Gastrocnemius medialis (tissue), 4 donors: Measurements from ENCODE around the gene NEBL. TPM values are rescaled to one million over a fixed set of nuclear protein-coding genes. Genes with fewer than 3 reads are reported as not detected.

Experiments
- ATAC-seq, 2 donors: fragments of 150-250 bp; one replicate each; pipeline ENCODE4 v1.9.1; 2016
- DNase-seq, 2 donors: peaks; one replicate each; pipeline ENCODE4 v3.0.0-alpha.2; 2019
- H3K27ac ChIP-seq, 4 donors: fragments of 200-600 bp; sonication (generic); 1 replicate in 1 of 4; 2 replicates in 3 of 4; pipeline ENCODE4 v1.5.1; 2016 to 2018; ENCODE audit warnings: mild to moderate bottlenecking in 2 of 4, moderate library complexity in 1 of 4
- H3K27me3 ChIP-seq, 3 donors: fragments of 200-600 bp; sonication (generic) in 2 of 3; 1 replicate in 1 of 3; 2 replicates in 2 of 3; pipeline versions ENCODE4 v1.5.1 to v1.6.0; 2016 to 2019; ENCODE audit warnings: mild to moderate bottlenecking in 1 of 3, moderate library complexity in 1 of 3
- H3K36me3 ChIP-seq, 2 donors: fragments of 200-600 bp; sonication (generic) in 1 of 2; one replicate each; pipeline ENCODE4 v1.5.1; 2017 to 2018
- H3K4me1 ChIP-seq, 2 donors: fragments of 200-600 bp; sonication (generic) in 1 of 2; one replicate each; pipeline ENCODE4 v1.5.1; 2016 to 2017; ENCODE audit warnings: mild to moderate bottlenecking in 2 of 2
- H3K4me3 ChIP-seq, 4 donors: fragments of 200-600 bp; sonication (generic) in 3 of 4; 1 replicate in 1 of 4; 2 replicates in 3 of 4; pipeline ENCODE4 v1.5.1; 2016 to 2019; ENCODE audit warnings: mild to moderate bottlenecking in 2 of 4
- H3K9me3 ChIP-seq, 3 donors: fragments of 200-600 bp; sonication (generic) in 2 of 3; 1 replicate in 1 of 3; 2 replicates in 2 of 3; pipeline ENCODE4 v1.5.1; 2016 to 2019
- CTCF ChIP-seq, 5 experiments: fragments of 450-650 bp in 3 of 5; fragments of 200-600 bp in 2 of 5; sonication (generic) in 2 of 5; IDR thresholded peaks in 4 of 5; conservative IDR thresholded peaks in 1 of 5; 1 replicate in 4 of 5; 2 replicates in 1 of 5; pipeline ENCODE4 v1.5.1; 2016 to 2019; ENCODE audit warnings: antibody characterized with exemption in 5 of 5, mild to moderate bottlenecking in 3 of 5, moderate library complexity in 3 of 5
- POLR2A ChIP-seq, 2 donors: fragments of 450-650 bp; IDR thresholded peaks; one replicate each; pipeline ENCODE4 v1.6.1; 2017; ENCODE audit warnings: antibody characterized with exemption in 2 of 2, mild to moderate bottlenecking in 2 of 2, moderate library complexity in 2 of 2
- in situ Hi-C, 4 donors: fragments of 200-750 bp; cut with MboI; loops; one replicate each; pipeline versions ENCODE4 v1.15.0 to v1.8.0; 2017; ENCODE audit warnings: low sequenced_read_pairs in 4 of 4
- intact Hi-C: fragments of 100-400 bp; cut with DNase I; formaldehyde crosslinking; loops from one replicate; pipeline ENCODE4 v1.15.1; 2023; ENCODE audit warnings: low total_unique reads
- total RNA-seq, 4 donors: library from RNA; depleted of rRNA; stranded (reverse); fragments of >200 nt; gene quantifications; one replicate each; pipeline versions ENCODE4 v1.1.0 to v1.2.3, GENCODE V29; 2016

The NEBL gene
- total RNA-seq, 4 donors from 2014 or later: 1.6 to 2.7 (median 2.5) TPM

DNA sequence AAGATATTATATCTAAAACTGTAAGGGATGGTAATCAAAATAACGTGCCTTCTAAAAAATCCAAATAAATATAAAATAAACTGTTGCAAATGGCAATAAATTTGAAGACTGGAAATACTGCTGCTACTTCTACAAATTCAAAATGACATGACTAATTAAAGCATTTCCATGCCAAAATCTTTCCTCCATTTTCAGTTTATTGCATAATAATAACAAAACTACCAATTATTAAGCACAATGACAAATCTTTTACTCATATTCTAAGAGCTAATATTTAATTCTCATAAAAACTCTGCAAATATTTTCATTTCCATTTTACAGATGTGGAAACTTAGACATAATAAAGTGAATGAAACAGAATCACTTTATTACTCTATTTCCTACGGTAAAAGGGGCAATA, 38.8 kb upstream of the NEBL start:
- Histone ChIP-seq H3K27me3 (no peaks in the 10 kb centered on the region), H3K4me3 (no peak overlapping the region), H3K4me1 (no peaks in the 10 kb centered on the region), H3K27ac (no peak overlapping the region), H3K36me3 (no peaks in the 10 kb centered on the region), H3K9me3 (no peaks in the 10 kb centered on the region)
- no peak for DNase-seq
- TF ChIP-seq CTCF (IDR thresholded peaks at IDR 0.05 in 4 of 5, conservative IDR thresholded peaks at IDR 0.05 in 1 of 5) (no peak), POLR2A (IDR thresholded peaks at IDR 0.05) (no peak)
- intact Hi-C loops: no loop called here
- ATAC-seq: no peak
- in situ Hi-C loops: no loop called here

DNA sequence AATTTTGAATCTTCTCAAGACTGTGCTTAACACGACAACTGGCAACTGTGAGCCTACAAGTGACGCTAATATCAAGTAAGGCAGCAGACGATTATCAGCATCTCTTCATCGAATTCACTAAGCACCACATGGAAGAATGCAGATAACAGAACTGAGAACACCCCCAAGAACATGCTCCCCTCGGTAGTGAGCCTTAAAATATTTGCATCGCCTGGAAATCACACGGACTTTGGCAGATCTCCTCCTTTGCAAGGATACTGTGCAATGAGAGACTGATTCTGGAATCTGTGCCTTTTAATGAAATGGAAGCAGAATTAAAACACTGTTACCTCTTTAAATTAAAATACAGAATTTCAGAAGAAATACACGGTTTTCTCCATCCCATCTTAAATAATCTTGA, 38.2 kb upstream of the NEBL start:
- in situ Hi-C loops (no loop called here), intact Hi-C loops (no loop called here)
- TF ChIP-seq POLR2A (IDR thresholded peaks at IDR 0.05) (no peak), CTCF (IDR thresholded peaks at IDR 0.05 in 4 of 5, conservative IDR thresholded peaks at IDR 0.05 in 1 of 5) (no peak)
- no peak overlapping the region for H3K27ac ChIP-seq
- no peaks in the 10 kb centered on the region for H3K36me3 ChIP-seq
- H3K9me3 ChIP-seq: no peaks in the 10 kb centered on the region
- no peak for ATAC-seq
- DNase-seq: no peak
- H3K27me3 ChIP-seq: no peaks in the 10 kb centered on the region
- H3K4me3 ChIP-seq: no peak overlapping the region
- H3K4me1 ChIP-seq: no peaks in the 10 kb centered on the region

DNA sequence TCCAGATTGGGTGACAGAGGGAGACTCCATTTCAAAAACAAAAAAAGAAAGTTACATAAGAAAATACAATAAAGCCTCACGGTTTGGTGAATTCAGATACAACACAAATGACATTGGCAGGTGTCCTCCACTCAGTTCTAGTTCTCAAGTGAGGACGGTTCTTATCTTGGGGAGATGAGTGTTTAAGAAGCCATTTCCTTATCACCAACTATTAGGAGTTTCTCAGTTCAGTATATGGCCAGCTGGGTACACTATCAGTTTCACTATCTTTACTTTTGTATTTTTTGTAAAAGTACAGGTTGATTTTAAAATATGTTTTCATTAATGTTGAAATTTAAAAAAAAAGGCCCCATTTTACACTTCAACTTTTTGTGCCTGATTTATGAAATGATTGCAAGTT, 36.6 kb upstream of the NEBL start:
- H3K27me3 ChIP-seq: no peaks in the 10 kb centered on the region
- H3K27ac ChIP-seq: no peak overlapping the region
- in situ Hi-C loops (no loop called here), intact Hi-C loops (no loop called here)
- no peak overlapping the region for H3K4me3 ChIP-seq
- TF ChIP-seq POLR2A (IDR thresholded peaks at IDR 0.05) (no peak), CTCF (IDR thresholded peaks at IDR 0.05 in 4 of 5, conservative IDR thresholded peaks at IDR 0.05 in 1 of 5) (no peak)
- H3K36me3 ChIP-seq: no peaks in the 10 kb centered on the region
- ATAC-seq (no peak), DNase-seq (no peak)
- H3K4me1 ChIP-seq: no peaks in the 10 kb centered on the region
- no peaks in the 10 kb centered on the region for H3K9me3 ChIP-seq

DNA sequence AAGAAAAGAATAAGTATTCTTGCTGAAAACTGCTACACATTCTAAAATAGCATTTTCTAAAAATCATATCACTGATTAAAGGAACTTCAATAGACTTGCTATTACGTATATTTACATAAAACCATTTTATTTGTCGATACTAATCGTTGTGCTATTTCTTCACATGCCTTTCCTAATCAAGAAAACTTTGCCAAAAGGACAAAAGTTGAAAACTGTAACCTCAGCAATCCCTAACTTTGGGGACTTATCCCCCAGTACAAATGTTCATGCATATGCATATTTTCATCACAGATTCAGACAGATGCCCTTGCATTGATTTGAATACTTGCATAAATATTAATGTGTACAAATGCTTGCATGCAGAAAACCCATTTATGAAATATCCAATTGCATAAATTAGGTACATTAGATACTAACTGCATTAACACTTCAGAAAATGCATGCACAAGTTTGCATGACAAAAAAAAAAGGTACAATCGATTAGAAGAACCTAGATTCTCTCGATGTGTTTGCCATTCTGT, 35.6 kb upstream of the NEBL start:
- Histone ChIP-seq H3K36me3 (no peaks in the 10 kb centered on the region), H3K27me3 (no peaks in the 10 kb centered on the region), H3K9me3 (no peaks in the 10 kb centered on the region), H3K4me1 (no peaks in the 10 kb centered on the region), H3K4me3 (no peak overlapping the region), H3K27ac (no peak overlapping the region)
- intact Hi-C loops: no loop called here
- DNase-seq: no peak
- in situ Hi-C loops: no loop called here
- no peak for TF ChIP-seq POLR2A (IDR thresholded peaks at IDR 0.05)
- TF ChIP-seq CTCF (IDR thresholded peaks at IDR 0.05 in 4 of 5, conservative IDR thresholded peaks at IDR 0.05 in 1 of 5): no peak
- no peak for ATAC-seq

DNA sequence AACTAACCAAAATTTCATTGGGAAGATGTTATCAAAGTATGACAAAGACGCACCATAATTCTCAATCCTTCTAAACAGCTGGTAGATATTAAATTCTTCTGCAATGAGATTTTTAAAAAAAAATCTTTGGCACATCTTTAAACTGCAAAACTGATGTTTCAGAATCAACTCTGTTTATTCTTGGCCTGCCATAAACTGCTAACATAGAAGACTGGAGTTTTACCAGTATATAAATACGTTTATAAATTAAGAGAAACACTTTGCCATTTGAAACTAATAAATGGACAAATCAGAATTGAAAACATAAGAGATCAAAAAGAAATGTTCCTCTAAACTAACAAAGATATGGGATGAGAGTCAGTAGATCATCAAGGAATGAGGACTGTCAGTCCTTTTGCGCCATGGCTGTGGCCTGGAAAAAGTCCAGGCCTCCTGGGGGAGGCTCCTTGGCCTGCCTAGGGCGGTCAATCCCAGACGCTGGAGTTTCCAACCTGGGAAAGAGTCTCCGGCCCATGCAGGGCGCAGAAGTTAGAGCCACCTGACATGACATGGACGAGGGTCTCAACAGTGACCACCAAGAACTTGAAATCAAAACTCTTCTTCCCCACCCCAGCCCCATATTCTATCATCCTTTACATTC, 34.2 kb upstream of the NEBL start:
- Histone ChIP-seq H3K36me3 (no peaks in the 10 kb centered on the region), H3K4me1 (no peaks in the 10 kb centered on the region), H3K27ac (no peak overlapping the region), H3K27me3 (no peaks in the 10 kb centered on the region), H3K9me3 (no peaks in the 10 kb centered on the region), H3K4me3 (no peak overlapping the region)
- DNase-seq: no peak
- in situ Hi-C loops: no loop called here
- no peak for ATAC-seq
- TF ChIP-seq POLR2A (IDR thresholded peaks at IDR 0.05): no peak
- no peak for TF ChIP-seq CTCF (IDR thresholded peaks at IDR 0.05 in 4 of 5, conservative IDR thresholded peaks at IDR 0.05 in 1 of 5)
- intact Hi-C loops: no loop called here
